Mammary epithelial cell (primary cell): ENCODE data around the gene TSSC4.

Source experiments
- EZH2 ChIP-seq: IDR thresholded peaks from 2 replicates; pipeline ENCODE4 v1.6.1; 2012; ENCODE audit warnings: low read length, inconsistent platforms, borderline replicate concordance
- TF ChIP-seq, protein P1 (sequence below), 2 donors: IDR thresholded peaks in 1 of 2; conservative IDR thresholded peaks in 1 of 2; 2 replicates each; pipeline ENCODE4 v1.5.1; 2011 to 2012; ENCODE audit warnings: inconsistent platforms in 2 of 2, low read length in 2 of 2, mild to moderate bottlenecking in 2 of 2, control low read depth in 1 of 2, low read depth in 1 of 2; ENCODE audit not compliant: insufficient read depth in 1 of 2; ENCODE audit errors: extremely low read depth in 1 of 2

DNA sequence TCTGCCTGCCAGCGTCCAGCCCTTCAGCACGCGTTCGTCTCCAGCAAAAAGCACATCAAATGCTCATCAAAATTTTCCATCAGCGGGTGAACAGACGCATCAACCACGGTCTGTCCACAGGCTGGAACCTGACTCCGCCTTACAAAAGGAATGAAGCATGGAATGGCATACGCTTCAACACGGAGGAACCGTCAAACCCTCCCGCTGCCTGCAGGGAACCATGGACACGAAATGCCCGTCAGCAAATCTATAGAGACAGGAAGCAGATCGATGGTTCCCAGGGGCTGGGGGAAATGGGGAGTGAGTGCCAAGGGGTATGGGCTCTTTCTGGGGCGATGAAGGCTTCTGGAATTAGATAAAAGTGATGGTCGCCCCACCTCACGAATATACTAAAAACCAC, 16.2 kb downstream of the TSSC4 start:
- TF ChIP-seq, protein P1, sequence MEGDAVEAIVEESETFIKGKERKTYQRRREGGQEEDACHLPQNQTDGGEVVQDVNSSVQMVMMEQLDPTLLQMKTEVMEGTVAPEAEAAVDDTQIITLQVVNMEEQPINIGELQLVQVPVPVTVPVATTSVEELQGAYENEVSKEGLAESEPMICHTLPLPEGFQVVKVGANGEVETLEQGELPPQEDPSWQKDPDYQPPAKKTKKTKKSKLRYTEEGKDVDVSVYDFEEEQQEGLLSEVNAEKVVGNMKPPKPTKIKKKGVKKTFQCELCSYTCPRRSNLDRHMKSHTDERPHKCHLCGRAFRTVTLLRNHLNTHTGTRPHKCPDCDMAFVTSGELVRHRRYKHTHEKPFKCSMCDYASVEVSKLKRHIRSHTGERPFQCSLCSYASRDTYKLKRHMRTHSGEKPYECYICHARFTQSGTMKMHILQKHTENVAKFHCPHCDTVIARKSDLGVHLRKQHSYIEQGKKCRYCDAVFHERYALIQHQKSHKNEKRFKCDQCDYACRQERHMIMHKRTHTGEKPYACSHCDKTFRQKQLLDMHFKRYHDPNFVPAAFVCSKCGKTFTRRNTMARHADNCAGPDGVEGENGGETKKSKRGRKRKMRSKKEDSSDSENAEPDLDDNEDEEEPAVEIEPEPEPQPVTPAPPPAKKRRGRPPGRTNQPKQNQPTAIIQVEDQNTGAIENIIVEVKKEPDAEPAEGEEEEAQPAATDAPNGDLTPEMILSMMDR (conservative IDR thresholded peaks at IDR 0.05 in 1 of 2, IDR thresholded peaks at IDR 0.05 in 1 of 2; ENCODE audit: extremely low read depth in 1 of 2, insufficient read depth in 1 of 2, low read depth in 1 of 2, low read length in 2 of 2) = no peak
- TF ChIP-seq EZH2 = no peak
